ENCODE measurements around the gene KLRC1.
"Not testable (repeated sequence)": the region's sequence is repeated elsewhere in the genome, so short reads cannot be mapped to it uniquely, and the experiment has no call there.

DNA sequence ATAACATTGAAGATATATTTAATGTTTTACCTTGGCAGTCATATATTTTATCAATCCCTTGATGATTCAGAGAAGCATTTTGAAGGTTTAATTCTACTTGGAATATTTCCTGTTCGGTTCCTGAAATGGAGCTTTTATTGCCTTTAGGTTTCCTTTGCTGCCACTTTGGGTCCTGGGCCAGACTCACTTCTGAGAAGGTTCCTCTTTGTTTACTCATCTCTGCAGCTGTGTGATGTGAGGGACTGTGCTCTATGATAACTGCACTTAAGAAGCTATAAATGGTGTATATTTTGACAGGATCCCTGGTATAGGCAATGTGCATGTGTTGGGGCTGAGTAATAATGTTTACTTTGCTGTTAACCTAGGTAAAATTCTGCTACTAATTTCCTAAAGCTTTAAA, 32.8 kb downstream of the KLRC1 start, which contains the start of gene KLRC3:
- TF ChIP-seq POLR2AphosphoS5 (IDR thresholded peaks at IDR 0.05) = not testable (repeated sequence)
- TF ChIP-seq, protein P1, sequence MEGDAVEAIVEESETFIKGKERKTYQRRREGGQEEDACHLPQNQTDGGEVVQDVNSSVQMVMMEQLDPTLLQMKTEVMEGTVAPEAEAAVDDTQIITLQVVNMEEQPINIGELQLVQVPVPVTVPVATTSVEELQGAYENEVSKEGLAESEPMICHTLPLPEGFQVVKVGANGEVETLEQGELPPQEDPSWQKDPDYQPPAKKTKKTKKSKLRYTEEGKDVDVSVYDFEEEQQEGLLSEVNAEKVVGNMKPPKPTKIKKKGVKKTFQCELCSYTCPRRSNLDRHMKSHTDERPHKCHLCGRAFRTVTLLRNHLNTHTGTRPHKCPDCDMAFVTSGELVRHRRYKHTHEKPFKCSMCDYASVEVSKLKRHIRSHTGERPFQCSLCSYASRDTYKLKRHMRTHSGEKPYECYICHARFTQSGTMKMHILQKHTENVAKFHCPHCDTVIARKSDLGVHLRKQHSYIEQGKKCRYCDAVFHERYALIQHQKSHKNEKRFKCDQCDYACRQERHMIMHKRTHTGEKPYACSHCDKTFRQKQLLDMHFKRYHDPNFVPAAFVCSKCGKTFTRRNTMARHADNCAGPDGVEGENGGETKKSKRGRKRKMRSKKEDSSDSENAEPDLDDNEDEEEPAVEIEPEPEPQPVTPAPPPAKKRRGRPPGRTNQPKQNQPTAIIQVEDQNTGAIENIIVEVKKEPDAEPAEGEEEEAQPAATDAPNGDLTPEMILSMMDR (IDR thresholded peaks at IDR 0.05) = not testable (repeated sequence)

Measured in stomach (tissue), 4 donors.